GM19438 (cell line): Measurements from ENCODE around the gene PPP1CA.

ENCODE experiments used
- ATAC-seq: cut with Tn5 transposase; IDR thresholded peaks from one replicate; pipeline ENCODE4 v1.9.1; 2021; ENCODE audit warnings: low read depth; ENCODE audit not compliant: unreplicated experiment

Gene PPP1CA

DNA sequence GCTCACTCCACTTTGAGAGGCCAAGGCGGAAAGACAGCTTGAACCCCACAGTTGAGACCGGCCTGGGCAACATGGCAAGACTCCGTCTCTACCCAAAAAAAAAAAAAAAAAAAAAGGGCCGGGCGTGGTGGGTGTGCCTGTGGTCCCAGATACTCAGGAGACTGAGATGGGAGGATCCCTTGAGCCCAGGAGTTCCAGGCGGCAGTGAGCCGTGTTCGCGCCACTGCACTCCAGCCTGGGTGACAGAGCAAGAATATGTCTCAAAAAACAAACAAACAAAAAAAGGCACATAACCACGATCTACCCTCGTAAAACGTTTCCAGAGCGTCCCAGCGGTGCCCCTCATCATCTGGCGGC lies 10.7 kb downstream of the PPP1CA start:
- ATAC-seq = no peak

DNA sequence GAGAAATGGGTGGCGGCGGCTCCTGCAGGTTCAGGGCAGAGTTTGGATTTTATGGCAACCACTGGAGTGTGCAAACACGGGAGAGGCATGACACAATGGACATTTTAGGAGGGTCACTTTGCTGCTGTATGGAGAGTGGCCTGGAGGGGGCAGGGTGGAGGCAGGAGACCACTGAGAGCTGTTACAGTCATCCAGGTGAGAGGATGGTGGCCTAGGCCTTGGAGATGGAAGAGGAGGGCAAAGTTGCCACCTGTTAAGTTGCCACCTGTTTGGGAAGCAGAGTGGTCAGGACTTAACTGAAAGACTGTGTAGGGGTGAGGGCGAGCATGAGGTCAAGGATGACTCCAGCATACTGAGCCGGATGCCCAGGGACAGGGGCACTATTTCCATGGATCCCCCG lies 12.2 kb downstream of the PPP1CA start:
- ATAC-seq = no peak

DNA sequence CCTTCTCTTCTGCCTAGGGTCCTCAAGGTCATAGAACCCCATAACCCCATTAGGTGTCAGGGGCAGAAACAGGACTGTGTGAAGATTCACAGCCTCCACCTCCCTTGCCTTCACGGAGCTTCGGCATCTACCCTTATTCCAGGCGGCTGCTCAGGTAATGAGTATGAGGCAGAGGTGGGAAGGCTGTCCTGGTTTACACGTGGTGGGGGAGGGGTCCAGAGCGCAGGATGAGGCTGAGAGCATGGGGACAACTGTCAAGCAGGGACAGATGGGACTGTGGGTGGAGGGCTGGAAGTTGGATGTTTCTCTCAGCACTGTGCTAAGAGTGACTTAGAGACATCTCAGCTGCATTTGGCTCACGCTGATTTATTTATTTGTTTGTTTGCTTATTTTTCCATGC lies 14.1 kb downstream of the PPP1CA start:
- ATAC-seq = no peak

DNA sequence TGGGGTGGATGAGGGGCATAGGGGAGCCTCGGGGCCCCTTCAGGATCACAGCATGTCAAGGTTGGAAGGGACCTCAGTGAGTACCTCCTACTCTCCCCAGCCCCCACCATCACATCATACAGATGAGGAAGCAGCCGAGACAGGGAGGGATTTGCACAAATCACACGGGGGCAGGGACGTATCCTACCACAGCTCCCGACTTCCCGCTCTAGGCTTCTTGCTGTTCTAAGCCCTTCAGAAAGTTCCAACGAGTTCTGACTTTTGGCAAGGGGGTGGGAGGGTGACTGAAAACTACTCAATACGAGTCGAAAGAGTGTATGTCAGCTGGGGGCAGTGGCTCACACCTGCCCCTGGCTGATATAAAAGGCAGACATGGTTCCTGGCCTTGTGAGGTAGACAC lies 14.6 kb downstream of the PPP1CA start:
- no peak for ATAC-seq

DNA sequence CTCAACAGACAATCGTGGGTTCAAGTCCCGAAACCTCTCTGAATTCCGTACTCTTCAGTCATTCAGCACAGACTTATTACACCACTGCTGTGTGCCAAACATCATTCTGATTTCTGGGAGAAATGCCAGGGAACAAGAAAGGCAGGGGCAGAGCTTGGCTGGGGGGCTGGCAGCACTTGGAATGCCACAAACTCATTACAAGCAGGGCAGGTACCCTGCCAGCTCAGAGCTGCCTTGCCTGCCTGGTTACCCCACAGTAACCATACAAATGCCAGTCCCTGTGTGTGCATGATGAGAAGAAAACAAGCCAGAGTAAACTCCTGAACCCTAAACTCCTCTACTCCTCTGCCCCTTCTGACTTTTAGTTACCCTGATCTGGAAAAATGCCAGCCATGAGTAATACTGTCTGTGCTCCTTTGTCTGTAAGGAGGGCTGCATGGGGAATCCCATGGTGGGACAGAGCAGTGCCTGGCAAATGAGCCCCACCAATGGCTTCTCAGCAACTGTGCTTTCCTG lies 16.7 kb downstream of the PPP1CA start:
- no peak for ATAC-seq

DNA sequence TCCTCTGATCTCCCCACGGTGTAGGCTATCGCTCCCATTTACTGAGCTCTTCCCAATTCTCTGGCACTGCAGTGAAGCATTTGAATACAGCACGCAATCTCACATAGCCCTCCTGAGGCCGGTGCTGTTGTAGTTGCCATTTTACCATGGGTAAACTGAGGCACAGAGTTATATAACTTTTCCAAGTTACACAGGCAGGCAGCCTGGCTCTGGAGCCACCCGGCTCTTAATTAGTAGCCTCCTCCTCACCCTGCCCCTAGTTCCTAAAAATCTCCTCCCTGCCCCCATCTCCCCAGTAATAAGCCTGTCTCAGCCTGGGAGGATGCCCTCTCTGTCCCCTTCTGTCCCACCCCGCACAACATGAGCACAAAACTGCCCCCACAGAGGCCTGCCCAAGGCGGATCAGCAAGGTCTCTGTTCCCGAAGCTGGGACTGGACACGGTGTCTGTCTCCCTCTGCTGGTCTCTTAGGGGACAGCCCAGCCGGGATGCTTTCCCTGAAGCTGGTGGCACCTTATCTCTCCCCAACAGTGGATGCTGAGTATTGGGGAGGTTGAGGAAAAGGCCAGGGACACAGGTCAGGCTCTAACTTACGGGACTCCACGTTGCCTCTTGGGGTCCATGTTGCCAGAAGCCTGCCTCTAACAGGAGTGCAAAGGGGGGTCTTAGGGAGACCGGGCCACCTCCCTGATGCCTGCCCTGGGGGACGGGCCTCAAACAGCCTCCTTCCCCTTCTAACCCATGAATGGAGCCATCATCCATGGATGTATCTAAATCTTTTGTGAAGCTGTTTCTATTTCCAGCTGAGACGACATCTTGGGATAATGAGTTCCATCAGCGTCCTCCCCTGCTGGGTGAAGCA lies 19.2 kb downstream of the PPP1CA start:
- no peak for ATAC-seq

DNA sequence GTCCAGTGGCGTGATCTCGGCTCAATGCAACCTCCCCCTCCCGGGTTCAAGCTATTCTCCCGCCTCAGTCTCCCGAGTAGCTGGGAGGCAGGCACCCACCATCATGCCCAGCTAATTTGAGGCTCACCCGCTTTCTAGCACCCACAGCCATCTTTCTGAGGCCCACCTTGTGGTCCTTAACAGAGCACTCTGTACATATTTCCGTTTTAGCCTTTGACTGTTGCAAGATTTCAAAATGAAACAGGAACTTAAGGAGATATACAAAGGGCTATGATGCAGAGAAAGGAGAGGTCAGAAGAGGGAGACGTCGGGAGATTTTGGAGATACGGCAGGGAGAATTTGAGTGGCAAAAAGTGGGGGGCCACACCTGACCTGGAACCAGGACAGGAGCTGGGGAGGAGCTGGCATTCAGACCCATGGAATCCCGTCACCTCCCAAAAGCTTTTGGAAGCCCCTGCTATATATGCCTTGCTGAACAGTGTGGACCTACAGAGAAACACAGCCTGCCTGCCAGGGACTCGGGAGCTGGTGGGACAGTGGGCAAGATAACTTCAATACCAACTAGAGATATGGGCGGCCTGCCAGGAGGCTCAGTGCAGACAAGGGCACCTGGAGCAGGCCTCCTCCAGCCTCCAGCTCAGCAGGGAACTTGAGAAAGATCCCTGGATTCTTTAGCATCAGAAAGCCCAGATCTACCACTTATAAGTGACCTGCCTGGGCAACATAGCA lies 20.2 kb downstream of the PPP1CA start:
- no peak for ATAC-seq

DNA sequence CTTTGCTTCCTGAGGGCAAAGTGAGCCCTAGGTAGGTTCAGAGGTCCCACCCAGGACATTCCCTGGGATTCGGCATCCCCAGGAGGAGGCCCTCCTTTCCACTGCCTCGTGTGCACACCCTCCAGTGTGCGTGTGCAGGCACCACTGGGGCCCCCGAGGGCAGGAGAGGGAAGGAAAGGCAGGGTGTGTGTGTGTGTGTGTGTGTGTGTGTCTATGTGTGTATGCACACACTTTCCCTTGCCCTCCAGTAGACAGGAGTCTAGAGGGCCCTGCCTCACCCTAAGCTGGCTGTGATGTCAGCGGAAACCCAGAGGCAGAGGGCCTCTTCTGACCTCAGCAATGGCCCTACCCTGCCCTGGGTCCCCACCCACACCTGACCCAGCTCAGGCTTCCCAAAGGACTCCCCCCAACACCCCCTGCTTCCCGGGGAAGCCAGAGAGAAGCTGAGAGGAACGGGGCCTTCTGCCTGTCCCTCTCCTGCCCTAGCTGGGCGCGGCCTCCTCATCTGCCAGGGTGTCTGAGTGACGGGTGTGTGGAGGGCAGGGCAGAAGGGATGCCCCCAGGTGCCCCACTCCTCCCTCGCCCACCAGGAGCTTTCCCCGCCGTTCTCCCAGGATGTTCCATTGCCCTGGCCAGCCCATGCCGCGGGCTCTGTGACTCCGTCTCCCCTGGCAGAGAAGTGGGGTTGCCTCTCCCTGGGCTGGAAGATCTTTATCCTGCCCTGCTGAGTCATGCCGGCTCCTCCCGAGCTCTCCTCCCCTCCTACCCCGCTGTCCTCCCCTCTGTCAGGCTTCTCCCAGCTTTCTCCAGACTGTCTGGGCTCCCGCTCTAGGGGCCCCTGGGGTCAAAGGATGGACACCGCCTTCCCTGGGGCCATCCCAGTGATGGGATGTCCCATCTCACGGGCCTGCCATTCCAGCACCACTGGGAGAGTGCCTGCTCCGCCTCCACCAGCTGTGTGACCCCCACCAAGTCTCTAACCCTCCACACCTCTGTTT lies 22.3 kb downstream of the PPP1CA start:
- ATAC-seq = no peak

DNA sequence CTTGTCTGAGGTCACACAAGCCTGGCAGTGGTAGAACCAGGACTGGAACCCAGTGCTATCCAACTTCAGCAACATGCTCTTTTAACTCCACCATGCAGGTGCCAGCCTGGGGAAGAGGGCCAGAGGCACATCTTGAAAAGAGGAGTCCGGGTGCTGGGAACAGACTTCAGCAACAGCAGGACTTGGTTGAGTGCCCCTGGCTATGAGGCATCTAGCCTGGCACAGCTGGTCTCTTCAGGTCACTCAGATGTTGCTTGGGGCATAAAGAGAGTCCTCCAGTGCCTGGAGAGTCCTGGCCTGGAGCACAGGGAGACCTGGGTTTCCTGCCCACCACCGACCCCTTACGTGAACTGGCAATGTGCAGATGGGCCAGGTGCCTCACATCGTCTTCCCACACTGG lies 23.1 kb downstream of the PPP1CA start:
- ATAC-seq = no peak

DNA sequence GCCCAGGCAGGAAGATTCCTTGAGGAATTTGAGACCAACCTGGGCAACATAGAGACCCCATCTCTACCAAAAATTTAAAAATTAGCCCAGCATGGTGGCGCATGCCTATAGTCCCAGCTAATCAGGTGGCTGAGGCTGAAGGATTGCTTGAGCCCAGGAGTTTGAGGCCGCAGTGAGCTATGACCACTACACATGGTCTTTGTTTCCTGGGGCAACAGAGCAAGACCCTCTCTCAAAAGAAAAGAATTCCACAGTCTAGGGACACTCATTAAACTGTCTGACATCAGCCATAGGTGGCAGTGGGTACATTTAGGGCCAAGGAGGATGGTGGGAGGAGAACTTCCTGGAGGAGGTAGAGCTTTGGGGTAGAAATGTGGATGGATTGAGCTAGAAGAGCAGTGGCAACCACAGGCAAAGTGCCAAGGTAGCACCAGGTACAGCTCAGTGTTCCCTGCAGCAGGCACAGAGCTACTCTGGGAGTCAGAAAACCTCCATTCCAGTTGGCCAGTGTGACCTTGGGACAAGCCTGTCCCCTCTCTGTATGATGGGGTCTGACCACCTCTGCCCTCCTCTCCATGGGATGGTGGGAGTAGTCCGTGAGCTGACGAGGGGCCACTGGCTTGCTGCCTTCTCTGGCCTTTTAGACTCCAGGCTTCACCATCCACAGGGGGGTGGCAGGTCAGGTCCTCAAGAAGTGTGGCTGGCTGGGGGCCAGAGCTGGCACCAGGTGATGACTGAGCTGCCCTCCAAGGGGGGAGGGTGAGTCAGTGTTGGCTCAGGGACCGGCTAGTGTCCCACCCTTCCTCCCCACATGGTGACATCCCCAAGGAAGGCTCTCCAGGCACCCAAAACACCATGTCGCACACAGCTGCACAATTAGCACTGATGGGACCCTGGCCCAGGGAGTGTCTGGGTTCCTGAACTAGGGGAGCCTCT lies 24.5 kb downstream of the PPP1CA start:
- no peak for ATAC-seq

DNA sequence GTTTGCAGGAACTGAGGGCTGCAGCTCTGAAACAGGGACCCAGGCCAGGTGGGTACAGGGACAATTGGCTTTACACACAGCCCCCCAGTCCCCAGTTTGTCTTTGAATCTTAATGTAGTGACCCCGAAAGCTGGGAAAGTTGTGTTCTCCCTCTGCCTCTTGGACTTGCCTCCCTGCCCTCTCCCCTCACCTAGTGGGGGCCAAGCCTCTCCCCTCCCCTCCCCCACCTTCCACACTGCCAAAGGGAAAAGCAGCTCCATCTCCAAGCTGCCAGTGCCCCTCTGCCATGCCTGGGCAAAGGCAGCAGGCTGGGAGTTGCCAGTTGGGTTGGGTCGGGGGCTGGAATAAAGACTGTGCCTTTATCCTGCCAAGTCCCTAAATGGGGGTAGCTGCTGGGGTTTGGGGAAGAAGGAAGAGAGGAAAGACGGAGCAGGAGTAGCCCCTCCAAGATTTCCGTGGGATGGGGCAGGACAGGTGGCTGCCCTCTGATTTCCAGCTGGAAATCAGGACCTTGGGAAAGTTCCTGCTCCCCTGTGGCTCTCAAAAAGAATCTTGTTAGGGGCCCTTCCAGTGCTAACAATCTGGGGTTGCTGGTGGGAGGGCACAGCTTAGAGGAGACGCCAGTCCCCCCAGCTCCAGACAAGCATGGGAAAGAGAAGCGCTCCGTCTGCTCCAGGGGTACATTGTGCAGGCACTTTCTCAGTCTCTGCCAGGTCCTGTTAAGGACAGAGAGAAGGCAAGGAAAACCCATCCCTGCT lies 25.4 kb downstream of the PPP1CA start:
- no peak for ATAC-seq

DNA sequence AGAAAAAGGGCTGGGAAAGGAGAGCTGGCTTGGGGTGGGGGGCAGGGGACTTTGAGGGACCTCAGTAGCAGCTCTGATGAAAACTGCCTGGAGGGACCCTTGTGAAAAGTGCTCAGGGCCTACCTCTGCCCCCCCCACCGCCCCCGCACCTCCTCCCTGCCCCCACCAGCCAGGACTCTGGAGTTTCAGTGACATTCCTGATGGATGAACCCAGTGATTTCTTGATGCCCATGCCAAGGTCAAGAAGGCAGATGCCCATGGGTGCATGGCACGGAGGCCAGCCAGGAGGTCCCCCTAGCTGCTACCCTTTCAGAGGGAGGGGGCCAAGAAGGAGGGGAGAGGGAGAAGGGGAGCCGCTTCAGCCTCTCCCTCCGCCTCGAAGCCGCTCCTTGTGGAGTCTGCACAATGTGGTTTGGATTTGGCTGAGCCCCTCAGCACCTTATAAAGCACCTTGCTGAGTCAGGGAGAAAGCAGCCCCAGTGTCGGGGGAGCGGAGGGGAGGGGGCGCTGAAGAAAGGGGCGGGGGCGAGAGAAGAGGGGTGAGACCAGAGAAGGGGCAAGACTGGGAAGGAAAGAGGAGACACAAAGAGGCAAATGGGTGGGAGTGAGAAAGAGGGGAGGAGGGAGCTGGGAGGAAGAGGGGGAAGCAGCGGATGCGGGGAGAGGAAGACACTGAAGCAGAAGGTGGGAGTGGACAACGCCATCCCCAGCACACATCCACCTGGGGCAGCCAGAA lies 26.2 kb downstream of the PPP1CA start:
- ATAC-seq = no peak

DNA sequence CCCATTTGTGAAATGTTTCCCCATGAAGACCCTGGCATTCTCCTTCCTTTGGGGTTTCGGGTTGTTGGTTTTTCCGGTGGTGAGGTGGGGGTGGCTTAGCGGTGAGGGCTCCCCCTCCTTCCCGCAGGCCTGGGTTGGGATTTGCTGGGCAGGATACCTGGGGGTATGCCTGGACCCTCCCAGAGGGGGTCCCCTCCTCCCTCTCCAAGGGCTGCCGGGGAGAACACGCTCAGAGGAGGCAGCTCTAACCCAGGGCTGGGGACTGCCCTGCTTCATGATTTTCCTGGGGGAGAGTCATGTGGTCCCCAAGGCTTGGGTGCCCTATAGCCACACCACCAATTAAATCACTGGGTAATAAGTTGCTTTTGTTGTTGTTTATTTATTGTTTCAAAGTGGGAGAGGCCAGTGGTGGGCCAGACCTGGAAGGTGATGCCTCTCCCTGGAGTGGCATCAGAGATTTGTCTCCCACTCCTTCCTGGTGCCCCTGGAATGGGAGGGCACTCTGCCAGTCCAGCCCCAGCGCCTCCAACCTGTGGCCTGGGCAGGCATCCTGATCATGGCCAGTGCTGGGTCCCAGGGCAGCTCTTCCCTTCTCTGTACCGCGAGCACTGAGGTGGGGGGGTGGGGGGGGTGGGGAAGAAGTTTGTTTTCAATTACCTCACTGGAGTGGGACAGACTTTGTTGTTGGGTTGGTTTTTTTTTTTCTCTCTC lies 26.9 kb downstream of the PPP1CA start:
- no peak for ATAC-seq

DNA sequence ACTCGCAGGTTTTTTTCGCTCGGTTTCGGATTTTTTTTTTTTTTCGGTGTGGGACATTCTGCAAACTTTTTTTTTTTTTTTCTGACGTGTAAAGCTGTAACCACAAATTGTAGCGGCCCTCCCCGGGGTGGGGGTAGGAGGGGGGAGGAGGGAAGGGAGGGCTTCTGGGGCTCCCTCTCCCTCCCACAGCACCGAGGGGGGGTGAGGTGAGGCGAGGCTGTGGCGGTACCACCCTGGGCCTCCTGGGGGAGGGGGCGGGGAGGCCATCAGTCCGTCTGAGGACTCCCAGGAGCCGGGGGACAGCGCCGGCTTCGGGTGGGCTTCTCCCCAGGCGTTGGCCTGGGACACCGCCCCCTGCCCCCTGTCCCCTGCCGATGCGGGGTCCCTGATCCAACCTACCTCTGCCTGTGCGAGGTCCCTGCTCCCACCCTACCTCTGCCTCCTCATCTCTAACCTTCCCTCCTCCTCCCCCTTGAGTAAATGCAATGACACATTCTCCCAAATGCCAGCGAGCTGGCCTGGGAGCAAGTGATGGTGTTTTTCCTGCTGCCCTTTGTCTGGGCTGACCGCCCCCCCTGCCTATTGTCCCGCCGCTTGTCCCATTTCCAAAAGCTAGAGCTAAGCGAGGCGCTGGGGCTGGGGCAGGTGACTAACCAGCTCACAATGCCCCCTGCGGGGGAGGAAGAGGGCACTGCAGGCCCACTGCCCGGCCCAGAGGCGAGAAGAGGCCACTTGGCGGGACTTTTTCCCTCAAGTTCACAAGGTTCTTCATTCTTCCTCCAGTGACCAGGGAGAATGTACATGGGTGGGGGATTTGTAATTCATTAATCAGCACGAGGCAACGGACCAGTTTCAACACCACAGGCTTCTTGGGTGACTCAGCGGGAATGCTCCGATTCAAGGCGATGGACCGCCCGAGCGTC lies 27.7 kb downstream of the PPP1CA start:
- no peak for ATAC-seq

DNA sequence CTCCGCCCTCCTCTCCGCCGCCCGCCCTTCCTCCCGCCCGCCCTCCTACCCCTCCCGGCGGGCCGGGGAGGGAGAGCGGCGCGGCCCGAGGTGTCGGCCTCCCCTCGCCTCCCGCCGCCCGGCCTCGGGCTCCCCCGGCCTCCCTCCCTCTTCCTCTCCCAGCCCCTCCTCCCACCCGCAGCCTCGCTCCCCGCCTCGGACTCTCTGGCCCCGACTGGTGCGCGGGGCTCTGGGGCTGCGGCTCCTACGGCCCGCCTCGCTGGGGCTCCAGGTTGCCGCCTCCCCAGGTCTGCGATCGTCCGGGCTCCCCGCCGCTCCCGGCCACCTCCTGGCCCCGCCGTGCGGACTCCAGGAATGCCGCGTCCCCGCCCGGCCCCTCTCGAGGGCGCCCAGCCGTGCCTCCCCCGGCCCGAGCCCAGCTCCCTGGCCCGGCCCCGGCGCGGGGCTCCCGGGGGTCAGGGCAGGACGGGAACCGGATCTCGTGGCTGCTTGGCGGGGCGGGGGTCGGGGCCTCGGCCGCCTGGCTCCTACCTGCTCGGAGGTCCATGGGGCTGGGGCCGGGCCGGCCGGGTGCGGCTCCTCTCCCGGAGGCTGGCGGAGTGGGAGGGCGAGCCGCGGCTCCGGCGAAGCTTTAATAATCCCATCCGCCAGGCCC lies 28.5 kb downstream of the PPP1CA start, which contains the start of gene CLCF1:
TSS of gene CLCF1 (minus strand) at position 606 of the 655 bp plus-strand sequence. CDS start at position 547, 59 bp downstream.
- ATAC-seq = no peak
